IMR-90 (cell line): ENCODE measurements around the gene CILP. TPM values are rescaled to one million over a fixed set of nuclear protein-coding genes. Genes with fewer than 3 reads are reported as not detected.

Experiments used
- ATAC-seq: fragments of 200-7000 bp; cut with Tn5 transposase; 2 replicates; pipeline ENCODE4 v1.9.1; 2020; ENCODE audit warnings: low read depth, mild to moderate bottlenecking, moderate library complexity
- BruUV-seq: library from RNA; stranded (reverse); fragments of 400-500 nt; replicated peaks from 2 replicates; lab custom pipeline; 2021; lab: Mats Ljungman, UMichigan
- CTCF ChIA-PET: fragments of 300-600 bp; formaldehyde crosslinking; extraction: SDS; loops from one replicate; lab custom pipeline; 2021; ENCODE audit warnings: antibody characterized with exemption; lab: Yijun Ruan, JAX
- POLR2A ChIA-PET: fragments of 300-600 bp; sonication (Branson Sonifier 250); formaldehyde crosslinking; loops from one replicate; lab custom pipeline; 2022; ENCODE audit warnings: antibody characterized with exemption; ENCODE audit not compliant: unreplicated experiment; lab: Charles Lee
- DNase-seq: peaks from one replicate; pipeline ENCODE4 v3.0.0; 2013
- H2AFZ ChIP-seq: replicated peaks from 2 replicates; pipeline ENCODE3; 2013; ENCODE audit warnings: low read length, mild to moderate bottlenecking; ENCODE audit not compliant: poor library complexity
- H2AK5ac ChIP-seq: 2 replicates; pipeline ENCODE4 v1.6.1; 2013; ENCODE audit warnings: low read depth, low read length, inconsistent platforms
- H2AK9ac ChIP-seq: replicated peaks from 2 replicates; pipeline ENCODE3; 2013; ENCODE audit warnings: mild to moderate bottlenecking, low read depth, low read length, moderate library complexity; ENCODE audit not compliant: poor library complexity
- H2BK120ac ChIP-seq: 2 replicates; pipeline ENCODE4 v1.6.1; 2013; ENCODE audit warnings: low read depth, low read length, inconsistent platforms
- H2BK15ac ChIP-seq: 3 replicates; pipeline ENCODE4 v1.6.1; 2013; ENCODE audit warnings: low read depth, low read length, inconsistent platforms
- H2BK20ac ChIP-seq: 2 replicates; pipeline ENCODE4 v1.6.1; 2013; ENCODE audit warnings: low read depth, mild to moderate bottlenecking, inconsistent platforms, low read length, moderate library complexity
- H2BK5ac ChIP-seq: 2 replicates; pipeline ENCODE4 v1.6.1; 2013; ENCODE audit warnings: mild to moderate bottlenecking, low read depth, low read length, inconsistent platforms; ENCODE audit not compliant: poor library complexity, severe bottlenecking
- H3K14ac ChIP-seq: replicated peaks from 2 replicates; pipeline ENCODE4 v1.6.1; 2013; ENCODE audit warnings: low read depth, low read length, inconsistent platforms
- H3K18ac ChIP-seq: 2 replicates; pipeline ENCODE4 v1.6.1; 2013; ENCODE audit warnings: low read depth, low read length, control low read depth
- H3K23ac ChIP-seq: 2 replicates; pipeline ENCODE4 v1.6.1; 2013; ENCODE audit warnings: low read depth, low read length, inconsistent platforms
- H3K27ac ChIP-seq: 2 replicates; pipeline ENCODE4 v1.5.1; 2013; ENCODE audit warnings: mild to moderate bottlenecking, control low read depth, low read length; ENCODE audit not compliant: insufficient read depth
- H3K27me3 ChIP-seq: 2 replicates; pipeline ENCODE4 v1.6.1; 2013; ENCODE audit warnings: low read length; ENCODE audit not compliant: control insufficient read depth, insufficient read depth
- H3K36me3 ChIP-seq: 2 replicates; pipeline ENCODE4 v1.6.1; 2013; ENCODE audit warnings: low read length, mixed read lengths; ENCODE audit not compliant: control insufficient read depth, insufficient read depth
- H3K4ac ChIP-seq: 2 replicates; pipeline ENCODE4 v1.6.1; 2013; ENCODE audit warnings: low read depth, low read length, inconsistent platforms
- H3K4me1 ChIP-seq: 2 replicates; pipeline ENCODE4 v1.6.1; 2013; ENCODE audit warnings: low read length, mixed read lengths; ENCODE audit not compliant: control insufficient read depth, insufficient read depth
- H3K4me2 ChIP-seq: 2 replicates; pipeline ENCODE4 v1.6.1; 2013; ENCODE audit warnings: low read depth, mild to moderate bottlenecking, control low read depth, low read length, moderate library complexity
- H3K4me3 ChIP-seq: 2 replicates; pipeline ENCODE4 v1.5.1; 2013; ENCODE audit warnings: low read depth, mild to moderate bottlenecking, control low read depth, low read length, moderate library complexity; ENCODE audit not compliant: insufficient read depth
- H3K56ac ChIP-seq: 2 replicates; pipeline ENCODE4 v1.6.1; 2013; ENCODE audit warnings: low read length, inconsistent platforms; ENCODE audit not compliant: insufficient read depth; ENCODE audit errors: extremely low read depth
- H3K79me1 ChIP-seq, 2 experiments: 2 replicates each; pipeline ENCODE4 v1.6.1; 2013; ENCODE audit warnings: low read length in 2 of 2, inconsistent platforms in 1 of 2, low read depth in 1 of 2
- H3K9ac ChIP-seq: 2 replicates; pipeline ENCODE4 v1.6.1; 2013; ENCODE audit warnings: low read depth, low read length, control low read depth
- H3K9me1 ChIP-seq: 2 replicates; pipeline ENCODE4 v1.6.1; 2013; ENCODE audit warnings: low read length, inconsistent platforms; ENCODE audit not compliant: insufficient read depth
- H3K9me3 ChIP-seq: 2 replicates; pipeline ENCODE4 v1.6.1; 2013; ENCODE audit warnings: low read length; ENCODE audit not compliant: control insufficient read depth, insufficient read depth
- H4K20me1 ChIP-seq: 2 replicates; pipeline ENCODE4 v1.6.1; 2013; ENCODE audit warnings: low read length, inconsistent platforms; ENCODE audit not compliant: insufficient read depth
- H4K5ac ChIP-seq: 2 replicates; pipeline ENCODE4 v1.6.1; 2013; ENCODE audit warnings: mild to moderate bottlenecking, low read depth, low read length, control low read depth
- H4K8ac ChIP-seq, 2 experiments: 2 replicates each; pipeline ENCODE4 v1.6.1; 2013; ENCODE audit warnings: low read depth in 2 of 2, low read length in 2 of 2, control low read depth in 1 of 2, inconsistent platforms in 1 of 2
- H4K91ac ChIP-seq: 2 replicates; pipeline ENCODE4 v1.6.1; 2013; ENCODE audit warnings: low read depth, low read length, inconsistent platforms; ENCODE audit not compliant: insufficient read depth
- BHLHE40 ChIP-seq: fragments of 150-350 bp; IDR thresholded peaks from 2 replicates; pipeline ENCODE4 v1.6.1; 2016; ENCODE audit warnings: mild to moderate bottlenecking, low read depth, low read length
- CEBPB ChIP-seq: IDR thresholded peaks from 2 replicates; pipeline ENCODE4 v1.6.1; 2012; ENCODE audit warnings: low read depth, low read length, improper control_type of control experiment
- CHD1 ChIP-seq: IDR thresholded peaks from 2 replicates; pipeline ENCODE4 v1.6.1; 2012; ENCODE audit warnings: low read depth, low read length, improper control_type of control experiment
- CTCF ChIP-seq: conservative IDR thresholded peaks from 2 replicates; pipeline ENCODE4 v1.5.1; 2012; ENCODE audit warnings: mild to moderate bottlenecking, low read depth, low read length, improper control_type of control experiment
- FOS ChIP-seq: fragments of 150-350 bp; IDR thresholded peaks from 2 replicates; pipeline ENCODE4 v1.6.1; 2016; ENCODE audit warnings: low read depth, low read length
- MAFK ChIP-seq: IDR thresholded peaks from 2 replicates; pipeline ENCODE4 v1.6.1; 2012; ENCODE audit warnings: low read depth, low read length, improper control_type of control experiment
- MAZ ChIP-seq: IDR thresholded peaks from 2 replicates; pipeline ENCODE4 v1.6.1; 2012; ENCODE audit warnings: low read depth, mild to moderate bottlenecking, low read length, improper control_type of control experiment, moderate library complexity, borderline replicate concordance
- MXI1 ChIP-seq: IDR thresholded peaks from 2 replicates; pipeline ENCODE4 v1.6.1; 2012; ENCODE audit warnings: low read depth, mild to moderate bottlenecking, low read length, moderate library complexity, borderline replicate concordance
- NFE2L2 ChIP-seq: fragments of 150-350 bp; IDR thresholded peaks from 2 replicates; pipeline ENCODE4 v1.6.1; 2016; ENCODE audit warnings: low read depth, mild to moderate bottlenecking, low read length
- POLR2A ChIP-seq: IDR thresholded peaks from 2 replicates; pipeline ENCODE4 v1.6.1; 2012; ENCODE audit warnings: mild to moderate bottlenecking, low read depth, low read length
- RAD21 ChIP-seq: IDR thresholded peaks from 2 replicates; pipeline ENCODE4 v1.6.1; 2012; ENCODE audit warnings: low read length, improper control_type of control experiment
- RCOR1 ChIP-seq: IDR thresholded peaks from 2 replicates; pipeline ENCODE4 v1.6.1; 2012; ENCODE audit warnings: mild to moderate bottlenecking, low read length, improper control_type of control experiment; ENCODE audit not compliant: insufficient replicate concordance
- RFX5 ChIP-seq: IDR thresholded peaks from 2 replicates; pipeline ENCODE4 v1.8.0; 2012; ENCODE audit warnings: low read depth, mild to moderate bottlenecking, low read length, moderate library complexity
- SMC3 ChIP-seq: fragments of 150-350 bp; IDR thresholded peaks from 2 replicates; pipeline ENCODE4 v1.6.1; 2016; ENCODE audit warnings: low read depth, mild to moderate bottlenecking, antibody characterized with exemption, low read length, moderate library complexity
- WGBS, 2 experiments: methylation state at CpG; one replicate each; pipeline versions ENCODE4 v1.1.5 to v1.1.7; 2013; ENCODE audit warnings: missing lambda C conversion rate in 2 of 2; ENCODE audit not compliant: insufficient read length in 1 of 2; ENCODE audit errors: extremely low coverage in 2 of 2; 5-methylcytosine and 5-hydroxymethylcytosine counted together
- dilution Hi-C: fragments of 300-500 bp; cut with HindIII; formaldehyde crosslinking; loops from one replicate; pipeline ENCODE4 v1.14.3; 2018; ENCODE audit warnings: low sequenced_read_pairs; ENCODE audit not compliant: unreplicated experiment
- in situ Hi-C: fragments of 300-500 bp; cut with MboI; formaldehyde crosslinking; loops from 3 replicates; pipeline ENCODE4 v1.14.3; 2019; ENCODE audit warnings: low sequenced_read_pairs, inconsistent platforms, mixed read lengths
- intact Hi-C: fragments of 100-400 bp; cut with micrococcal nuclease; formaldehyde crosslinking; loops from 2 replicates; pipeline ENCODE4 v1.10.0; 2022
- polyA plus RNA-seq, 3 experiments: library from polyadenylated mRNA; depleted of rRNA; stranded (reverse); fragments of >200 nt; gene quantifications; 2 replicates each; pipeline ENCODE4 v1.2.3, GENCODE V29; 2012; ENCODE audit warnings: low replicate concordance in 1 of 3
- total RNA-seq: library from RNA; depleted of rRNA; stranded (reverse); fragments of >200 nt; gene quantifications from 2 replicates; pipeline ENCODE4 v1.2.3, GENCODE V29; 2012
- TF ChIP-seq, protein P1 (sequence below): fragments of 150-350 bp; IDR thresholded peaks from 2 replicates; pipeline ENCODE4 v1.6.1; 2016; ENCODE audit warnings: low read depth, mild to moderate bottlenecking, low read length, moderate library complexity, borderline replicate concordance
- TF ChIP-seq, protein P2 (sequence below): fragments of 150-350 bp; IDR thresholded peaks from 2 replicates; pipeline ENCODE4 v1.6.1; 2017; ENCODE audit warnings: mild to moderate bottlenecking, antibody characterized with exemption, low read length, low read depth

Gene CILP
- total and polyA plus RNA-seq, 2 of the 4 experiments (the other 2 are of a cell fraction) = under 0.01 to 0.02 TPM

GRCh38 chr15:65222891-65223290 lies 11.6 kb upstream of the CILP start:
- Histone ChIP-seq H2AK5ac (no peak overlapping the region), H3K14ac (no peak overlapping the region), H3K4me3 (no peak overlapping the region), H3K56ac (no peak overlapping the region), H3K23ac (no peak overlapping the region), H3K36me3 (no peaks in the 10 kb centered on the region), H3K4me2 (no peak overlapping the region), H3K27ac (no peak overlapping the region), H4K91ac (no peak overlapping the region), H2AFZ (peak overlapping the region; percentile 14), H3K27me3 (peaks cover 19% of the 10 kb centered on the region), H3K79me1 (no peaks in the 10 kb centered on the region), H3K18ac (no peak overlapping the region), H3K9ac (no peak overlapping the region), H2BK120ac (no peak overlapping the region), H3K9me1 (no peaks in the 10 kb centered on the region), H2AK9ac (no peak overlapping the region), H2BK5ac (no peak overlapping the region), H4K8ac (no peak overlapping the region), H3K4me1 (no peaks in the 10 kb centered on the region), H2BK15ac (no peak overlapping the region), H2BK20ac (no peak overlapping the region), H3K4ac (no peak overlapping the region), H3K9me3 (no peaks in the 10 kb centered on the region), H4K20me1 (no peaks in the 10 kb centered on the region), H4K5ac (no peak overlapping the region)
- ChIA-PET POLR2A (no interaction called here), CTCF (no interaction called here)
- TF ChIP-seq, protein P1, sequence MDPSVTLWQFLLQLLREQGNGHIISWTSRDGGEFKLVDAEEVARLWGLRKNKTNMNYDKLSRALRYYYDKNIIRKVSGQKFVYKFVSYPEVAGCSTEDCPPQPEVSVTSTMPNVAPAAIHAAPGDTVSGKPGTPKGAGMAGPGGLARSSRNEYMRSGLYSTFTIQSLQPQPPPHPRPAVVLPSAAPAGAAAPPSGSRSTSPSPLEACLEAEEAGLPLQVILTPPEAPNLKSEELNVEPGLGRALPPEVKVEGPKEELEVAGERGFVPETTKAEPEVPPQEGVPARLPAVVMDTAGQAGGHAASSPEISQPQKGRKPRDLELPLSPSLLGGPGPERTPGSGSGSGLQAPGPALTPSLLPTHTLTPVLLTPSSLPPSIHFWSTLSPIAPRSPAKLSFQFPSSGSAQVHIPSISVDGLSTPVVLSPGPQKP = no peak
- TF ChIP-seq CTCF = no peak
- no peak for TF ChIP-seq RCOR1
- TF ChIP-seq RAD21 = no peak
- TF ChIP-seq, protein P2, sequence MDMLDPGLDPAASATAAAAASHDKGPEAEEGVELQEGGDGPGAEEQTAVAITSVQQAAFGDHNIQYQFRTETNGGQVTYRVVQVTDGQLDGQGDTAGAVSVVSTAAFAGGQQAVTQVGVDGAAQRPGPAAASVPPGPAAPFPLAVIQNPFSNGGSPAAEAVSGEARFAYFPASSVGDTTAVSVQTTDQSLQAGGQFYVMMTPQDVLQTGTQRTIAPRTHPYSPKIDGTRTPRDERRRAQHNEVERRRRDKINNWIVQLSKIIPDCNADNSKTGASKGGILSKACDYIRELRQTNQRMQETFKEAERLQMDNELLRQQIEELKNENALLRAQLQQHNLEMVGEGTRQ = no peak
- no peak for TF ChIP-seq POLR2A
- TF ChIP-seq SMC3 = no peak
- no peak for TF ChIP-seq RFX5
- no peak for TF ChIP-seq CEBPB
- TF ChIP-seq MAFK = no peak
- TF ChIP-seq MXI1 = no peak
- TF ChIP-seq NFE2L2 = no peak
- no peak for TF ChIP-seq CHD1
- TF ChIP-seq BHLHE40 = no peak
- no peak for TF ChIP-seq MAZ
- TF ChIP-seq FOS = no peak
- 100% methylated on average over 2 of the region's 4 CpGs; no CpG with 5 or more reads in 1 of the 2 experiments for WGBS, 2 experiments
- ATAC-seq = no peak
- DNase-seq = no peak
- no TSS peak for BruUV-seq
- intact Hi-C loops = no loop called here
- dilution Hi-C loops = no loop called here
- in situ Hi-C loops = no loop called here
